ENCODE data around the gene SETX.

The SETX gene

DNA sequence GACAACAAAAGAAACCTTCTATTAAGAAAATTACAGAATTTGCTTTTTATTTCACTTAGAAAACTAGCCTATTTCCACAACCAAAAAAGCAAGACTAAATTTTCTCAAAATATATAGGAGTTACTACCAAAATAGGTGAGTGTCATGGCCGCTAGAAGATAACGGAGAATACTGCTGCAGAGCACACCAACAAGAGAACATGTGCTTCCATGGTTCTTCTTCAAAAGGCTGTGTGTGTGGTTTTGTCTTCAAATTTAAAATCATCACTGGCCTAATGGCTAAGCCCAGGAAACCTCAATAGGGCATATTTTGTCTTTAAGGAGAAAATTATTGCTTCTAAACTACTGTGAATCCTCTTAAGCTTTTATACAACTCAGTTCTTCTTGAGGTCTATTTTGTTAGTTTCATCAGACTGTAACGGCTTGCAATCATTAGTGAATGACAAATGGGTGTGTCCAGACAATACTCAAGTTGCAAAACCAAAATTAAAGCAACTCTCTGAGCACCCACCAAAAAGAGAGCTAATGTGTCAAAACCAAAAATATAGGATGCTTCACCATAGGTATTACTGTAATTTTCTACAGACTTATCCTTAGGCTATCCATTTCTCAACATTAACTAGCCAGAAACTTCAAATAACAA is 3.3 kb downstream of the SETX start:
- DNase-seq (ENCODE audit: low read depth in 2 of 2) = no peak

DNA sequence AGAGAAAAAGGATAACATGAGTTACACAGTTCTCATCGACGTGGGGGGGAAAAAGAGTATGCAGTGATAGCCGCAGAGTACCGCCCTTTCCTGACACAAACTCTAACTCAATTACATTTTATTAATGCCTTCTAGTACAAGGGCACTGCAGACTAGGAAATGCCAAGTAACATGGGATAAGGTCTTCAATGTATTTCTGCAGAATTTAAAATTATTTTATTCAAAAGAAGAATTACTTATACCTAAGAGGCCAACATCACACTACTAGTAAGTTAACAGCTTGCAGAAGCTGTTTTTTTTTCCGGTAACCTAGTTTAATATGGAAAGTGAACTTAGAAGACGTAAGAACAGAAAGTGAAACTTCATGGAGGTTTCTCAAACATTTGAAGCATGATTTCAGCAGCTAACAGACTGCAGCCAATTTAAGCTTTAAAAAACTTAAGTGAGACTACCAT is 3.9 kb downstream of the SETX start:
- no peak for DNase-seq (ENCODE audit: low read depth in 2 of 2)

DNA sequence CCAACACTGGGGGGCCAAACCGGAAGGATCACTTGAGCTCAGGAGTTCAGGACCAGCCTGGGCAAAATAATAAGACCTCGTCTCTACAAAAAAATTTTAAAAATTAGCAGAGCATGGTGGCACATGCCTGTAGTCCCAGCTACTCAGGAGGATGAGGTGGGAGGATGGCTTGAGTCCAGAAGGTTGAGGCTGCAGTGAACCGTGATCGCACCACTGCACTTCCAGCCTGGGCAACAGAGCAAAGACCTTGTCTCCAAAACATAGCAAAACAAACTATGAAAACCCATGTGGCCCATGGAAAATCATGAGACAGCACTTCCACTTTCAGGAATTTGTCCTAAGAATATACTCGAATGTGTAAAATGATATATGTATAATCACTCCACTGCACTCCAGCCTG is 6.1 kb downstream of the SETX start:
- no peak for DNase-seq (ENCODE audit: low read depth in 2 of 2)

DNA sequence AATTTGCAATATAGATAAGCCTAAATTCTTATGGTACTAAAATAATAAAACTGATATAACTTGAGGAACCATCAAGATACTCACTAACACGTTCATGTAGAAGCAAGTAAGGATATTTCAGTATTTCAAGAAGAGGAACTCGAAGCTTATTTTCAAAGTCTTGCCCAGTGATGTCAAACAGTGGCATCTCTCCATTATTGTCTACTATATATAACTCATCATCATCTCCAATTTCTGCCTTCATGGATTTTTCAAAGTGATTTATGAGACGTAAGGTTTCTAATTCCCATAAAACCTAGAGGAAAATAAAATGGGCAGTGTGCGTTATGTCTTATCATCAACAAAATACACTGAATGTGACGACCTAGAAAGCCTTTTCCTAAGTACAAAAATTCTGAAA is 8.6 kb downstream of the SETX start:
- no peak for DNase-seq (ENCODE audit: low read depth in 2 of 2)

DNA sequence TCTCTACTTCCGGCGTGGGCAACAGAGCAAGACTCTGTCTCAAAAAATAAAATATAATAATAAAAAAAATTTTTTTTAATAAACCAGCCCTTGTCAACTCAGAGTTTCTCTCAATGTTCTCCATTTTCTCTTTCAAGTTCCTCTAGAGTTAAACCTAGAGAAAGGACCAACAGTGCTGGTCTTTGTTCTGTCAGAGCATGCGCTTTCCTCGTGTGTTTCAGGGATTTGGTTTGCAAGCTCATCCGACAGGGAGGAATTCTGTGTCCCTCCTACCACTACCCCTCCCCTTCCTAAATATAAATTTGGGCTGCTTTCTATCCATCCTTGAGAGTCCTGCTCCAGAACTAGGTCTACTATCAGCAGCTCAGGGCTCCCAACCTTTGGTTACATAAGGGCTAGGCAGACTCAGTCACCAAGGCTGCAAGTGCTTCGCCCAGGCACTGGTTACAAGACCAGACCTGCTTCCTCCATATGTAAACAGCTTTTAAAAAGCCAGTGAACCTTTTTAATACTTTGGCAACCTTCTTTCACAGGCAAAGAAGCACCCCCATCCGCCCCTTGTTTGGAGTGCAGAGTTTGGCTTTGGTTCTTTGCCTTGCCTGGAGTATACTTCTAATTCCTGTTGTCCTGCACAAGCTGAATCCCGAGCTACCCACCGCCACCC is 13.5 kb downstream of the SETX start:
- no peak for DNase-seq (ENCODE audit: low read depth in 2 of 2)

DNA sequence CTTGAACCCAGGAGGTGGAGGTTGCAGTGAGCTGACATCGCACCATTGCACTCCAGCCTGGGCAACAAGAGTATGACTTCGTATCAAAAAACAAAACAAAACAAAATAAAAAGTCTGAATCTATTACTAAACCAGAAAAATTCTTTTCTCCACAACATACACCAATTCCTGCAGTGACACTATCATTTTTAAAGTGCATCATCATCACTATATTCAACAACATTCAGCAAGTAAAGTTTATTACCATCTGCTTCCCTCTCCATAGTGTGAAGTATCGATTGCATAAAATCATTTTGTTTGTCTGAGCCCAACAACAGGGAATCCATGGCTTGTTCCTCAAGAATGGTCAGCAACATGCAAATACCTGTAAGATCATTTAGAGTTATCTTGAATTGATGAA is 20.4 kb downstream of the SETX start:
- no peak for DNase-seq (ENCODE audit: low read depth in 2 of 2)

DNA sequence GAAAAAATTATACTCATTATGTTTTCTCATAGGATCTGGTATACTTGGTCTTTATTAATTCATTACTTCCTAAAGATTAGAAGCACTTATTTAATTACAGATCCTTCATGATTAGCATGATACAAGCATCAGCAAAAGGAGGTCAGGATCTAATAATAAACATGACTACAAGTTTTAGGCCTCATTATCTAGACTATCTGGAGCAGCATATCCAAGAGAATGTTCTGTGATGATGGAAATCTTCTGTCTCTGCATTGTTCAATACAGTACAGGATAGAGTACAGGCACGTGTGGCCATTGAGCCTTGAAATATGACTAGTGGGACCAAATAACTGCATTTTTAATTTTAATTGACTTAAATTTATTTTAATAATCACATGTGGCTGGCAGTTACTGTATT is 21.2 kb downstream of the SETX start:
- DNase-seq (ENCODE audit: low read depth in 2 of 2) = no peak

DNA sequence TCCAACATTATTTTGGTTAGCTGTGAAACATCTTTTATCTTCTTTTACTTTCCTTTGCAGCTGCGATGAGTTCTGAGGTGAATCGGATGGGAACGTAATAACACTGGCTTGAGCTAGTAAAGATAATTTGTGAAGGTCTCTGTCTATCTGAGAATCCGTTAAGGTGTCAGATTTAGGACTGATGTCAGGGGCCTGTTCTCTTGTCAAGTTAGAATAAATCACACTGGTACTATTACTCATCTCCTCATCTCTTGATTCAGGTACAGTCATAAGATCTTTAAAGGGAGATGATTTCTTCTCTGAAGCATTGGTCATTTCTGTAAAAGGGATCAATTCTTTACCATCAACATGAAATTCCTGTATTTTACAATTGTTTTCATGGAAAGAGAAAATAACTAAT is 26.2 kb downstream of the SETX start:
- DNase-seq (ENCODE audit: low read depth in 2 of 2) = no peak

DNA sequence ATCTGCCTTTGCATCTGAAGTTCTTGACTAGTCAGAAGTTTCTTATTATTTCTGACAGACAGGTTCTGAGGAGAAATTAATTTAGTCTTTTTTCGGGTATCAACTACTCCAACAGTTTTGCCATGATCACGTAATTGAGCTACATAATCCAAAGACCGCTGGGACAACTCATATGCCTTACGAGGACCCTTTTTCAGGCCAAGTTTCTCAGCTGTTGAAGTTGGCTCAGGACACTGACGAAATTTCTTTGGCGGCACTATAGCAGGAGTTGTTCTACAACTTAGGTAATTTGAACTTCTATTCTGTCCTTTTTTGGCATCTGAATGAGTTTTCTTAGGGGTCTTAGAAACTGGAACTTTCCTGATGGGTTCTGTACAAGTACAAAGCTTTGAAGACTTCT is 27.2 kb downstream of the SETX start:
- DNase-seq (ENCODE audit: low read depth in 2 of 2) = no peak

DNA sequence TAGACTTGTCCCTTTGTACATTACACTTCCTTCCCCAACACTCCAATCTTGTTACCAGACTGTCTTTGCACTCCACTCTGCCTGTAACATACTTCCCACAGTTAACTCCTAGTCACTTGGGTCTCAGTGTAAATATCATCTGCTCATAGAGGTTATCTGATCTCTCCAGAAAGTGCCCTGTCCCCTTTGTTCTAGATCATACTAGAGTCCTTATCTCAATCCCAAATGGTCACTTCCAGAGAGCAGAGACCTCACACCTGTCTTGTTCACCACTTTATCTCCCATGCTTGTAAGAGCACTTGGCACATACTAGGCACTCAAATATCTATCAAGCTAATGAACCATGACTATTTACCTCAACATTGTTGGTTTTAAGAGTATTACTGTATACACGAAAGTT is 30.4 kb downstream of the SETX start:
- DNase-seq (ENCODE audit: low read depth in 2 of 2) = no peak

DNA sequence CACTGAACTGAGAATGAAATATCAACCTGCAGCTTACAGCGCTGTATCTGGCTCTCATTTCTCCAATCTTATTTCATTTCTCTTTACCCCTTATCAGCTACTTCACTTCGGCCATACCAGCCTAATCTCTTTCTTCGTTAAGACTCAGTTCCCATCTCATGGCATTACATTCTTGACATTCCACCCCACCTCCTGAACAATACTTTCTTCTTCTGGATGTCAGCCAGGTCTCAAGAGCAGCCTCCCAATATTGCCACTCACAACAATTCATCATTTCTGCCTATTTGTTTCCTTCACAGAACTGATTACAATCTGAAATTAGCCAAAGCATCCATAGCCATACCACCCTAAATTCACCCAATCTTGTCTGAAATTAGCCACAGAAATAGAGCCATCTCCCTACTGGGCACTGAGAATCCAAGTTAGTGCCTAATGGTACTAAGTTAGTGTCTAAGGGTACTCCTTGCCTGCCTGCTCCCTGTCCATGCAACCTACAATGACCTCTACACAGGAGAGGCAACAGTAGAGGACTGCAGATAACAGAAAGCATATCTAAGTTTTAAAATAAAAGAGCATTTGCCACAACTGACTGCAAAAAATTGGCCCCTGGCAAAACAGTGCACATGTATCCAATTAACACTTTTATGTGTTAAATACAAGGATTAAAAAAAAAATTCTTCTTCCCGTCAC is 35.2 kb downstream of the SETX start:
- DNase-seq (ENCODE audit: low read depth in 2 of 2) = no peak

DNA sequence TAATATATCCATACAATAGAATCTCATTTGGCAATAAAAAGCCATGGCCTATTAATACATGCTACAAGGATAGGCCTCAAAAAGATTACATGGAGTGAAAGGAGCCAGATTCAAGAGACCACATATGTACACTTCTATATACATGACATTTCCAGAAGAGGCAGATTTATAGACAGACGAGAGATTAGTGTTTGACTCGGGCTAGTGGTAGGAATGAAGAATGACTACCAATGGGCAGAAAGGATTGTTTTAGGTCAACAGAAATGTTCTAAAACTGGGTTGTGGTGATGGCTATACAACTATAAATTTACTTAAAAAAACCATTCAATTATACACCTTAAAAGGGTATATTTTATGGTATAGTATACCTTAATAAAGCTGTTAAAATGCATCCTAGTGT is 41.9 kb downstream of the SETX start:
- no peak for DNase-seq (ENCODE audit: low read depth in 2 of 2)

DNA sequence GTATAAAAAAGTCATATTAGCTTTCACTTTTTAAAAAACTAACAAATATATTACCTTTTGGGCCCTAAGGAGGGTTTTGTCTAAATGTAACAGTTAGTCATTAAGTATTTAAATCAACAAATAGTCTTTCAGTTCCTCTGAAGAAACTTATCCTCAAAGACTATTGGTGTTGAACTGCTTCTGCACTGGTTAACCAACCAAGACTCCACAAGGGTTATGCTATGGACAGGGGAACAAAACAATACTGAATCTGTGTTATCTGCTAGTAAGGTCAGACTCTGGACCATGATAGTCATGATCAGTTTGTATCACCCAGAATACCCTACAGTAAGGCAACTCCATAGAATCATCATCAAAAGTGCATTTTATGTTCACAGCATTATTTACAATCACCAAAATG is 42.4 kb downstream of the SETX start:
- no peak for DNase-seq (ENCODE audit: low read depth in 2 of 2)

DNA sequence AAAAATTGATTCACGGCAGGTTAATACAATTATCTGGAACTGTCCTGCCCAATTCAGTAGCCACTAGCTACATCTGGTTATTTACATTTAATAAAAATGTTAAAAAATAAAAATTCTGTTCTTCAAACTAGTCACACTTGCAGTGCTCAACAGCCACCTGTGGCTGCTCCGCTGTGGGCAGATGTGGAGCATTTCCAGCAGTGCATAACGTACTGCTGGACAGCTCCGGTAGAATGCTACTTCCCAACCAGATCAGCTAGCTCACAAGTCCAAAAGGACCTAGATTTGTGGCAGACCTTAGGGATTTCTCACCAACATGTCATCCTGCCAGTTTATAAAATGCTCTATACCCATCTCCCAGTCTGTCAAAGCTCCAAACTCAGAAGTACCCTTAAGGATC is 42.8 kb downstream of the SETX start:
- DNase-seq (ENCODE audit: low read depth in 2 of 2) = no peak

DNA sequence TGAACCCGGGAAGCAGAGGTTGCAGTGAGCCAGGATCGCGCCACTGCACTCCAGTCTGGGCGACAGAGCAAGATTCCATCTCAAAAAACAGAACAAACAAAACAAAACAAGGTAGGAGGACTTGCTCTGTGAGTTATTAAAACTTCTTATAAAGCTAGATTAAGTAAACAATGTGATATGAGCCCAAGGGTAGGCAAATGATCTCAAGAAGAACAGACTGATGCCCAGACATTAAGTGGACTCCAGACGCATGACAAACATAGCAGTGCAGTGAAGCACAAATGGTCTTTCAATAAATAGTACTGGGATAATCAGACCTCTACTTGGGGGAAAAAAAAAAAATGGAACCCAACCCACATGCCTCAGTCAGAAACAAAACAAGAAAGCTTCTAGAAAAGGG is 45.7 kb downstream of the SETX start:
- no peak for DNase-seq (ENCODE audit: low read depth in 2 of 2)

DNA sequence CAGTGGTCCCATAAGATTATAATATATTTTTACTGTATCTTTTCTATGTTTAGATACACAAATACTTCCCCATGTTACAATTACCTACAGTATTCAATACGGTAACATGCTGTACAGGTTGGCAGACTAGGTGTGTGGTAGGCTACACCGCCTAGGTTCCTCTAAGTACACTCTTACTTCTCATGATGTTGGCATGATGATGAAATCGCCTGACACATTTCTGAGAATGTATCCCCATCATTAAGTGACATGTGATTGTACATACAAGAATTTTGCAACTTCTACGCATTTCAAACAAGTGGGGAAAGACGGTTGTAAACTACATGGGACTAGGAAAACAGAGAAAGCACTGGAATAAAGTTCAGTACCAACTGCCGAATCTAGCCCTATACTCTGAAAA is 53.3 kb downstream of the SETX start:
- no peak for DNase-seq (ENCODE audit: low read depth in 2 of 2)

DNA sequence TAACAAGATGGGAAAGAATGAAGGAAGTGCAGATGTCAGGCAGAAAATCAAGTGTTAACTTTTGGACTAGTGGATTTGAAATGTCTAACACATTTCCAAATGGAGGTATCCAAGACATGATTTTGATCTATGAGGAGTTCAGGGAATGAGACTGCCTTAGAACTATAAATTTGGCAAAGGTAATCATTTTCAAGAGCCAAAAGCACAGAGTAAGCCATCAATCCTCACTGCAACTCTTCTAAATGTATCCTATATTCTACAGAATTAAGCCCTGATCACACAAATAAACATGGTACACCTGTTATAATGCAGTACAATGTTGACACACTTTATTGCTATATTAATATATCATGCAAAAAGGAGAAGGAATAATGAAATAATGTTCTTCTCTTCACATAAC is 55.6 kb downstream of the SETX start:
- DNase-seq (ENCODE audit: low read depth in 2 of 2) = no peak

DNA sequence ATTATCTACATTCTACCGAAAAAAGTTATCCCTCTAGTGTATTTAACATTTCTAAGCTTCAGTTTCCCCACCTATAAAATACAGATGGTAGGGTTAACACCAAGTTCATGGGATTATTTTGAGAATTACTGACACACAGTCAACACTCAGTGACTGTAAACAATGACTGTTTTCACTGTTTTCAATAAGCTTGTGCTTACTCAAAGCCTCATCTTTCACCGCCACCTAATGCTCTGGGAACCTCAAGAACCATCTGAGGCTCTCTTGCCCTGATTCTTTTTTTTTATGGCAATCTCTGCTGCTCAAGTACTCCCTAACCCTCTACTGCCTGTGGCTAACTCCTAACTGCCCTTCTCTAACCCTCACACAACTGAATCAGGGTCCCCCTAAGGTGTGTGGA is 59.6 kb downstream of the SETX start:
- DNase-seq (ENCODE audit: low read depth in 2 of 2) = no peak

DNA sequence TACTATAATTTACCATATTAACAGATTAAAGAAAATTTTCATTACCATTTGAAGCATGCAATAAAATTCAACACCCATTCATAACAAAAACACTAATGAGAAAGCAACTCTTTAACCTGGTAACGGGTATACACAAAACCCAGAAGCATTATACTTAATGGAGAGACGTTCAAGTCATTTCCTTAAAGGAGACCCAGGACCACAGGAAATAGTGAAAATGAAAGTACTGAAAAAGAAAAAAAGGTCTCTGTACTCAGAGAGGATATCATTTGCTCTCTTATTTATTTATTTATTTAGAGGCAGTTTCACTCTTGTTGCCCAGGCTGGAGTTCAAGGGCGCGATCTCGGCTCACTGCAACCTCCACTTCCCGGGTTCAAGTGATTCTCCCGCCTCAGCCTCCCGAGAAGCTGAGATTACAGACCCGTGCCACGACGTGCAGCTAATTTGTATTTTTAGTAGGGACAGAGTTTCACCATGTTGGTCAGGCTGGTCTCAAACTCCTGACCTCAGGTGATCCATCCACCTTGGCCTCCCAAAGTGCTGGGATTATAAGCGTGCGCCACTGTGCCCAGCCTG is 61.6 kb downstream of the SETX start:
- DNase-seq (ENCODE audit: low read depth in 2 of 2) = no peak

DNA sequence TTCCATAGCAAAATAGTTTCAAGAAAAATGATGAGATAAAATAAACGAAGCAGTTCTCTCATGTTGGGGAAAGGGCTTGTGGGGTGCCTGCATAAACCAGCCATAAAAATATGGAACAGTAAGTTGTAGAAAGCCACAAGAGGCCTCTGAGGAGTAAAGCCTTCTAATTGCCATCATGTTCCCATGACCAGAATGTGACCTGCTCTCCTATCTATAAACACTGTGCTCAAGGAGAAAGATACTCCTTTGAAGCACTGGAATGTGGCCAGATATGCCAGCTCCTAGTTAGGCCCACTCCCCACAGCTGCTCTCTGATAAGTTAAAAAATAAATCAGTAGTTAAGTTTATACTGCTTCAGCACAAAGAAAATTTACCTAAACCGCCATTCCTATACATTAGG is 65.8 kb downstream of the SETX start:
- DNase-seq (ENCODE audit: low read depth in 2 of 2) = no peak

DNA sequence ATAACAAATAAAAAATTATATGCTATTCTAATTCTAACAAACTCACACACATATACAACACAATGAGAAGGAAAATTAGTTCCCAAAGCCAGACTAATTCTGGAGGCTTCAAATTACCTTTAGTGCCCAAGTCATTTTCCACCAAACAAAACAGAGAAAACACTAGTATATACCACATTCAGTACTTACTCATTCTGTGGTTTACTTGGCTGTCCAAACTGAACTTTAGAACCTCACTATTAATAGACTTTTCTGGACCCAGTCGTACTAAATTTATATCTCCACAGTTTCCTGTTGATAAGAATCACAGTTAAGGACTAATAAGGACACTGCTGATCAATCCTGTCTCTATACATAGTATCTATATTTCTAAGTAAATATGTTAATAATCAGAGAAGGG is 66.4 kb downstream of the SETX start:
- no peak for DNase-seq (ENCODE audit: low read depth in 2 of 2)

DNA sequence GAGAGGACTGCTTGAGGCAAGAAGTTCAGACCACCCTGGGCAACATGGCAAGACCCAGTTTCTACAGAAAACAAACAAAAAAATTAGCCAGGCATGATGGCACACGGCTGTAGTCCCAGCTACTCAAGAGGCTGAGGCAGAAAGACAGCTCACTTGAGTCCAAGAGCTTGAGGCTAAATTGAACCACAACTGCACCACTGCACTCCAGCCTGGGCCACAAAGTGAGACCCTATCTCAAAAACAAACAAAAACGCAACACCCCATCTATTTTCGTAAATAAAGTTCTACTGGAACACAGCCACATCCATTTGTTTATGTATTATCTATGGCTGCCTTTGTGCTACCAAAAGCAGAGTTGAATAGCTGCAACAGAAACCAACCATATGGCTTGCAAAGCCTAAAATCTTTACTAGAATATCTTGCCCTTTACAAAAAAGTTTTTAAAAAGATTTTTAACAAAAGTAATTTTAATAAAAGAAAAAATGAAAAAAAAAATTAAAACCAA is 67.5 kb downstream of the SETX start:
- DNase-seq (ENCODE audit: low read depth in 2 of 2) = no peak

DNA sequence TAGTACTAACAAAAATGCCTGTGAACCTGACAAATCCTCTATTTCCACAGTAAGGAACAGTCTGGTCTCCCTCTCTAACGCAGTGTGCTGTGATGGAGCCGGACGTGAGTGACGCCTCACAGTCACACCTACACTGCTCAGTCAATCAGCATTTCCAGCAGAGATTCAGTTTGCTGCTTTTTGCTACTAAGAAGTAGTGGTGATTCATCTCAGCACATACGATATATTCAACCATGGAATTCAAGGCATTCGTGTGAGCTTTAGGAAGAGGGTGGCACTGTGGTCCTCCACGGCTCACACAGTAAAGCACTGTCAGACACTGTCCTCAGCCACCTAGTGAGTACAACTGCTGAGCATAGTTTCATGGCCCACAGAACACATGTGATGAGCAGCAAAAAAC is 70.9 kb downstream of the SETX start:
- peak in 1 of 2 experiments; percentile 8 for DNase-seq (ENCODE audit: low read depth in 2 of 2)

Measured in fibroblast of skin of left quadriceps (primary cell).